Natural killer cell (primary cell): Measurements from ENCODE around the gene MACROD2. TPM values are rescaled to one million over a fixed set of nuclear protein-coding genes. Genes with fewer than 3 reads are reported as not detected.

Experiments used
- ATAC-seq, 3 donors: fragments of 150-1000 bp in 2 of 3; fragments of 200-7000 bp in 1 of 3; cut with Tn5 transposase; 1 replicate in 1 of 3; 2 replicates in 2 of 3; pipeline ENCODE4 v1.10.0; 2021; ENCODE audit warnings: mild to moderate bottlenecking in 2 of 3, moderate library complexity in 2 of 3
- DNase-seq, 2 donors: peaks; one replicate each; pipeline versions ENCODE4 v3.0.0 to v3.0.0-alpha.2; 2013 to 2021; ENCODE audit warnings: mixed read lengths in 1 of 2
- H3K27ac ChIP-seq: one replicate; pipeline ENCODE4 v1.5.1; 2013; ENCODE audit warnings: mild to moderate bottlenecking, low read length
- H3K27me3 ChIP-seq: one replicate; pipeline ENCODE4 v1.6.1; 2013; ENCODE audit warnings: low read length; ENCODE audit not compliant: control insufficient read depth, insufficient read depth
- H3K36me3 ChIP-seq: one replicate; pipeline ENCODE4 v1.6.1; 2013; ENCODE audit warnings: low read length; ENCODE audit not compliant: control insufficient read depth, insufficient read depth
- H3K4me1 ChIP-seq: one replicate; pipeline ENCODE4 v1.6.1; 2013; ENCODE audit warnings: low read length; ENCODE audit not compliant: control insufficient read depth, insufficient read depth
- H3K4me3 ChIP-seq: one replicate; pipeline ENCODE4 v1.5.1; 2013; ENCODE audit warnings: low read length
- H3K9me3 ChIP-seq: one replicate; pipeline ENCODE4 v1.6.1; 2013; ENCODE audit warnings: low read length; ENCODE audit not compliant: control insufficient read depth, insufficient read depth
- H3K27ac Mint-ChIP-seq, 2 donors: one replicate each; pipeline ENCODE4 v1.8.0; 2022; ENCODE audit warnings: mild to moderate bottlenecking in 2 of 2, mixed read lengths in 2 of 2, moderate library complexity in 1 of 2
- H3K27me3 Mint-ChIP-seq, 2 donors: one replicate each; pipeline ENCODE4 v1.8.0; 2022; ENCODE audit warnings: low read depth in 2 of 2, mixed read lengths in 2 of 2
- H3K36me3 Mint-ChIP-seq: one replicate; pipeline ENCODE4 v1.8.0; 2022; ENCODE audit warnings: mixed read lengths
- H3K4me1 Mint-ChIP-seq, 2 donors: one replicate each; pipeline ENCODE4 v1.8.0; 2022; ENCODE audit warnings: mixed read lengths in 2 of 2
- H3K4me3 Mint-ChIP-seq: one replicate; pipeline ENCODE4 v1.8.0; 2022; ENCODE audit warnings: mild to moderate bottlenecking, moderate library complexity, mixed read lengths
- H3K9me3 Mint-ChIP-seq, 2 donors: one replicate each; pipeline ENCODE4 v1.8.0; 2022; ENCODE audit warnings: mixed read lengths in 2 of 2
- WGBS: methylation state at CpG from one replicate; pipeline ENCODE4 v1.1.7; 2013; ENCODE audit warnings: missing lambda C conversion rate; ENCODE audit not compliant: insufficient coverage; 5-methylcytosine and 5-hydroxymethylcytosine counted together
- intact Hi-C: fragments of 100-400 bp; cut with micrococcal nuclease; formaldehyde crosslinking; loops from one replicate; pipeline ENCODE4 v1.14.2; 2022
- total RNA-seq, 4 donors: library from RNA; stranded (reverse); fragments of 120-200 nt in 1 of 4; gene quantifications; one replicate each; pipeline versions ENCODE4 v1.2.3 to v1.2.4, GENCODE V29; 2013 to 2022
- TF ChIP-seq, protein P1 (sequence below): fragments of 200-600 bp; IDR thresholded peaks from one replicate; pipeline ENCODE4 v1.8.0; 2022; ENCODE audit warnings: antibody characterized with exemption

Gene MACROD2
- total RNA-seq, 3 donors from 2014 or later (not counting 1 experiment from before 2014, with no cell fraction given) = 0.19 to 0.88 TPM; not detected in 1

DNA sequence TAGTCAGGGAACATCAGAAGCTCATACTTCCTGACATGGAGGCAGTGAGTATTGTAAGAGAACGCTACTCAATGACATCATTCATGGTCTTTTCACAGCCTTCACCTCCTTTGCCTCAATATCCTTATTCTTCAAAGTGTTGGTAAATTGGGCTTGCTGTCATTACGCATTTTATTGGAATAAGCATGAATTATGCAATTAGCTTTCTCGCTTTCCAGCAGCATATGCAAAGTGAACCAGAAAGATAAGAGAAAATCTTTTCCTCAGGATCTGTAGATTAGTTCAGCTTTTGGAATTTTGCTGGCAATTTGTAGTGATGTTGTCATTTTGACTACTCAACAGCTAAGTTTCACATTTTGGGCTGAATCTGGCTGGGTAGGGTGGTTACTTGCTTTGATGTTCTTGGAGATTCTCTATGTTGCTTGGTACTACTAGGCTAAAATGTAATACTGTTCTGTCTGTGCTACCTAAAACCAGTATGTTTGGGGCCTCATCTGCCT lies 1565.8 kb downstream of the MACROD2 start:
- no peaks in the 10 kb centered on the region for H3K36me3 Mint-ChIP-seq
- 93% methylated on average over 2 of the region's 3 CpGs for whole genome bisulfite sequencing
- no peak overlapping the region for H3K4me3 Mint-ChIP-seq
- DNase-seq (no peak), ATAC-seq (no peak)
- H3K4me3 ChIP-seq = no peak overlapping the region
- H3K27me3 Mint-ChIP-seq = no peaks in the 10 kb centered on the region
- H3K27ac ChIP-seq = no peak overlapping the region
- no peaks in the 10 kb centered on the region for H3K4me1 Mint-ChIP-seq
- H3K9me3 Mint-ChIP-seq = peaks cover 0 to 5% of the 10 kb centered on the region in 2 donors
- intact Hi-C loops = no loop called here
- no peaks in the 10 kb centered on the region for H3K27me3 ChIP-seq
- no peaks in the 10 kb centered on the region for H3K4me1 ChIP-seq
- H3K36me3 ChIP-seq = no peaks in the 10 kb centered on the region
- H3K9me3 ChIP-seq = no peaks in the 10 kb centered on the region
- TF ChIP-seq, protein P1, sequence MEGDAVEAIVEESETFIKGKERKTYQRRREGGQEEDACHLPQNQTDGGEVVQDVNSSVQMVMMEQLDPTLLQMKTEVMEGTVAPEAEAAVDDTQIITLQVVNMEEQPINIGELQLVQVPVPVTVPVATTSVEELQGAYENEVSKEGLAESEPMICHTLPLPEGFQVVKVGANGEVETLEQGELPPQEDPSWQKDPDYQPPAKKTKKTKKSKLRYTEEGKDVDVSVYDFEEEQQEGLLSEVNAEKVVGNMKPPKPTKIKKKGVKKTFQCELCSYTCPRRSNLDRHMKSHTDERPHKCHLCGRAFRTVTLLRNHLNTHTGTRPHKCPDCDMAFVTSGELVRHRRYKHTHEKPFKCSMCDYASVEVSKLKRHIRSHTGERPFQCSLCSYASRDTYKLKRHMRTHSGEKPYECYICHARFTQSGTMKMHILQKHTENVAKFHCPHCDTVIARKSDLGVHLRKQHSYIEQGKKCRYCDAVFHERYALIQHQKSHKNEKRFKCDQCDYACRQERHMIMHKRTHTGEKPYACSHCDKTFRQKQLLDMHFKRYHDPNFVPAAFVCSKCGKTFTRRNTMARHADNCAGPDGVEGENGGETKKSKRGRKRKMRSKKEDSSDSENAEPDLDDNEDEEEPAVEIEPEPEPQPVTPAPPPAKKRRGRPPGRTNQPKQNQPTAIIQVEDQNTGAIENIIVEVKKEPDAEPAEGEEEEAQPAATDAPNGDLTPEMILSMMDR = no peak
- no peak overlapping the region for H3K27ac Mint-ChIP-seq

DNA sequence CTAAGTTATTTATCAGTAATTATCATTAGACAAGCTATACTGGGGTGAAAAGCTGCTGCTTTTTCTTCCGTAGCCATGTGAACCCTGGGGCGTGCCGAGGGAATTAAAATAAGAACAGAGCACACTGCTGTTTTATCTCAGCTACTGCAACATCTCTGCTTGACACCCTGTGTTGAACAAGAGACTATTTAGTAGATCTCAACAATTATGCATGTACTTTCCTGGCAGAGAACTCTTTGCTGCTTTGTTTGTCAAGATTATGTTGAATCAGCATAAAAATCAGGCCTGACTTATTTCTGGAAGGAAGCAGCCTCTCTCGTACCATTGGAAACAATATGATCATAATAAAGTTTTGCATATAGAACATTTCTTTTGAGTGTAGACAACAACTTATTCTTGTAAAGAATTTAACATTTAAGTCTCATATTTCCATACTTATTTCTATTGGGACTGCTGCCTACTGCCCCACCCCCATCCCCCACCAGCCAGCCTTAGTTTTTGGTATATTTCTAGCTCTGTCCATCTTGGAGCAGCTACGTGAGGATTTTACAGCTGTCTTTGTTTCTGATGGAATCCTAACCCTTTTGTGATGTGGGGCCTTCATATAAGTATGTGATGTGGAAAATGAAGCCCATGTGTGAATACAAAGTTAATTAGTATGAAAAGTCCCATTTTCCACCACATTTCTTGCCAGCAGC lies 1566.5 kb downstream of the MACROD2 start:
- no peaks in the 10 kb centered on the region for H3K36me3 ChIP-seq
- TF ChIP-seq, protein P1 = no peak
- no peak overlapping the region for H3K27ac ChIP-seq
- H3K4me1 ChIP-seq = no peaks in the 10 kb centered on the region
- H3K27me3 Mint-ChIP-seq = no peaks in the 10 kb centered on the region
- no peak overlapping the region for H3K4me3 Mint-ChIP-seq
- ATAC-seq = no peak
- H3K9me3 ChIP-seq = no peaks in the 10 kb centered on the region
- no peaks in the 10 kb centered on the region for H3K4me1 Mint-ChIP-seq
- H3K27me3 ChIP-seq = no peaks in the 10 kb centered on the region
- no peak overlapping the region for H3K27ac Mint-ChIP-seq
- H3K4me3 ChIP-seq = no peak overlapping the region
- intact Hi-C loops = no loop called here
- no peak for DNase-seq
- H3K36me3 Mint-ChIP-seq = no peaks in the 10 kb centered on the region
- peaks cover 0 to 7% of the 10 kb centered on the region in 2 donors for H3K9me3 Mint-ChIP-seq
- WGBS = 93% methylated on average over 4 of the region's 5 CpGs

DNA sequence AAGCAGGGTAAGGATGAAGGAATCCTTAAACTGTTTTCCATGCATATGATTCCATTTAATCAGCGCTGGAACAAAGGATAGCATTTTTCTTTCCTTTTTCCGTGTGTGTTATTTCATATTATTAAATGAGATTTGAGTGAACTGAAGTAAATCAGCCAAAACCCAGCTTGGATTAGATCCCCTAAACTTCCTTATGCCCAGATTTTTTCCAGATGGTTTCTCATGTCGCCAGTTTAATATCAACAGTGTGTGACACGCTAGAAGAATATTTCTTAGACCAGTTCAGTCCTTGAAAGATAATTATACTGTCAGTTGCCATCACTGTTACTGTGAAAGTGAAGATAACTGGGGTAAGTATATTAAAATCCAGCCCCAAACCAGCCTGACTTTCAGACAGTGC lies 1568.5 kb downstream of the MACROD2 start:
- DNase-seq (no peak), ATAC-seq (no peak)
- Histone ChIP-seq H3K9me3 (no peaks in the 10 kb centered on the region), H3K36me3 (no peaks in the 10 kb centered on the region), H3K4me1 (no peaks in the 10 kb centered on the region), H3K27ac (no peak overlapping the region), H3K4me3 (no peak overlapping the region), H3K27me3 (no peaks in the 10 kb centered on the region)
- intact Hi-C loops = no loop called here
- TF ChIP-seq, protein P1 = no peak
- no peak overlapping the region for H3K4me3 Mint-ChIP-seq
- peaks cover 0 to 5% of the 10 kb centered on the region in 2 donors for H3K9me3 Mint-ChIP-seq
- H3K4me1 Mint-ChIP-seq = no peaks in the 10 kb centered on the region
- H3K27me3 Mint-ChIP-seq = no peaks in the 10 kb centered on the region
- no peaks in the 10 kb centered on the region for H3K36me3 Mint-ChIP-seq
- 94% methylated on average over 2 of the region's 4 CpGs for WGBS
- no peak overlapping the region for H3K27ac Mint-ChIP-seq

DNA sequence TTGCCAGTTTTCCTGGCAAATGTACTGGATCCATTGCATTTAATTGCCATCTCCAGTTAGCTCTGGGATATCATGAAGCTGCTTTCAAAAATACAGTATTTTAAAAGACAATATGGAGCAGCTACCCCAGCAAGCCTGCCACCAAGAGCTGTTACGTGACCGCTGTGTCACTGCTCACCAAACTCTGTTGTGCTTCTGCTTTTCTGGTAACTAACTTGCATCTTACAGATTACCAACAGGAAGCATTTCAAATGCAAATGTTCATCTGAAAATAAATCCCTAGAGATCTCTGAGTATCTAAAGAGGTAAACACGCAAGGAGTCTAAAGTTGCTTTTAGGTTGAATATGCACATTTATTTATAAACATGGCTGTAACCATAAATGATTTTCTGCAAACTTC lies 1569.7 kb downstream of the MACROD2 start:
- Histone ChIP-seq H3K4me1 (no peaks in the 10 kb centered on the region), H3K36me3 (no peaks in the 10 kb centered on the region), H3K27ac (no peak overlapping the region), H3K9me3 (no peaks in the 10 kb centered on the region), H3K27me3 (no peaks in the 10 kb centered on the region), H3K4me3 (no peak overlapping the region)
- intact Hi-C loops = no loop called here
- WGBS = 50% methylated on average over 2 of the region's 3 CpGs
- Mint-ChIP-seq H3K36me3 (no peaks in the 10 kb centered on the region), H3K9me3 (peaks cover 0 to 8% of the 10 kb centered on the region in 2 donors), H3K27ac (no peak overlapping the region), H3K4me1 (no peaks in the 10 kb centered on the region), H3K4me3 (no peak overlapping the region), H3K27me3 (no peaks in the 10 kb centered on the region)
- TF ChIP-seq, protein P1 = no peak
- no peak for ATAC-seq
- no peak for DNase-seq
